Thyroid gland (tissue), 4 donors: ENCODE data around the gene WIPF3.

Source experiments
- POLR2A ChIP-seq, 2 donors: fragments of 450-650 bp; IDR thresholded peaks; one replicate each; pipeline ENCODE4 v1.6.1; 2017; ENCODE audit warnings: antibody characterized with exemption in 2 of 2, mild to moderate bottlenecking in 2 of 2, moderate library complexity in 1 of 2
- TF ChIP-seq, protein P1 (sequence below), 6 experiments: fragments of 200-600 bp in 3 of 6; fragments of 450-650 bp in 3 of 6; sonication (generic) in 3 of 6; IDR thresholded peaks; one replicate each; pipeline ENCODE4 v1.5.1; 2016 to 2019; ENCODE audit warnings: antibody characterized with exemption in 6 of 6, mild to moderate bottlenecking in 2 of 6, inconsistent platforms in 1 of 6, moderate library complexity in 1 of 6

DNA sequence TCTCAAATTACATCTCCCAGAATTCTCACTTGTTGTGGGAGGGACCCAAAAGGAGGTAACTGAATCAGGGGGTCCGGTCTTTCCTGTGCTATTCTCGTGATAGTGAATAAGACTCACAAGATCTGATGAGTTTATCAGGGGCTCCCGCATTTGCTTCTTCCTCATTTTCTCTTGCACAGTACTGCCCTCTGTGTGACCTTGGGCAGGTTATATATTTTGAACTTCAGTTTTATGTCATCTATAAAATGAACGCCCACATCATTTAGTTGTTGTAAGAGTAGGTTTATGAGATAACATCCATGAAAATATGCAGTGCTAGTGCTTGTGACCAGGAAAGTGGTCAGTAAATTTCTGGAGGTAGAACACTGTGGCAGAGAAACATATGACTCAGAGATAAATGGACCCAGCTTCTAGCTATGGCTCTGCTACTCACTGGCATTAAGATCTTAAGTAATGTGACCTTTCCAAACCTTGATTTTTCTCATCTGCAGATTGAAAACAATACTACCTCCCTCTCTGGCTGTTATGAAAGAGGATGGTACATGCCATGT lies 139.0 kb downstream of the WIPF3 start:
- TF ChIP-seq, protein P1, sequence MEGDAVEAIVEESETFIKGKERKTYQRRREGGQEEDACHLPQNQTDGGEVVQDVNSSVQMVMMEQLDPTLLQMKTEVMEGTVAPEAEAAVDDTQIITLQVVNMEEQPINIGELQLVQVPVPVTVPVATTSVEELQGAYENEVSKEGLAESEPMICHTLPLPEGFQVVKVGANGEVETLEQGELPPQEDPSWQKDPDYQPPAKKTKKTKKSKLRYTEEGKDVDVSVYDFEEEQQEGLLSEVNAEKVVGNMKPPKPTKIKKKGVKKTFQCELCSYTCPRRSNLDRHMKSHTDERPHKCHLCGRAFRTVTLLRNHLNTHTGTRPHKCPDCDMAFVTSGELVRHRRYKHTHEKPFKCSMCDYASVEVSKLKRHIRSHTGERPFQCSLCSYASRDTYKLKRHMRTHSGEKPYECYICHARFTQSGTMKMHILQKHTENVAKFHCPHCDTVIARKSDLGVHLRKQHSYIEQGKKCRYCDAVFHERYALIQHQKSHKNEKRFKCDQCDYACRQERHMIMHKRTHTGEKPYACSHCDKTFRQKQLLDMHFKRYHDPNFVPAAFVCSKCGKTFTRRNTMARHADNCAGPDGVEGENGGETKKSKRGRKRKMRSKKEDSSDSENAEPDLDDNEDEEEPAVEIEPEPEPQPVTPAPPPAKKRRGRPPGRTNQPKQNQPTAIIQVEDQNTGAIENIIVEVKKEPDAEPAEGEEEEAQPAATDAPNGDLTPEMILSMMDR (IDR thresholded peaks at IDR 0.05) = no peak
- no peak for TF ChIP-seq POLR2A (IDR thresholded peaks at IDR 0.05)
